Loucy (cell line): ENCODE measurements around the gene SSBP3.

ENCODE experiments used
- H2AFZ ChIP-seq: fragments of 200-600 bp; sonication (generic); 2 replicates; pipeline ENCODE4 v1.6.0; 2016; ENCODE audit warnings: antibody characterized with exemption, mild to moderate bottlenecking, low read length, moderate library complexity
- H3F3A ChIP-seq: fragments of 200-600 bp; 2 replicates; pipeline ENCODE4 v1.6.0; 2016; ENCODE audit warnings: antibody characterized with exemption, low read depth, mild to moderate bottlenecking
- H3K27me3 ChIP-seq: fragments of 200-600 bp; sonication (generic); 2 replicates; pipeline ENCODE4 v1.6.1; 2014; ENCODE audit warnings: low read length, mild to moderate bottlenecking; ENCODE audit not compliant: insufficient read depth, poor library complexity, severe bottlenecking
- H3K36me3 ChIP-seq: fragments of 200-600 bp; sonication (generic); 2 replicates; pipeline ENCODE4 v1.6.1; 2016; ENCODE audit warnings: low read length; ENCODE audit not compliant: insufficient read depth
- H3K4me1 ChIP-seq: fragments of 200-600 bp; sonication (generic); 2 replicates; pipeline ENCODE4 v1.5.1; 2014; ENCODE audit warnings: low read length, mild to moderate bottlenecking; ENCODE audit not compliant: insufficient read depth, poor library complexity, severe bottlenecking
- H3K4me2 ChIP-seq: fragments of 200-600 bp; sonication (generic); 2 replicates; pipeline ENCODE4 v1.6.0; 2014; ENCODE audit warnings: antibody characterized with exemption, low read length, low read depth, mild to moderate bottlenecking; ENCODE audit not compliant: poor library complexity, severe bottlenecking
- H3K4me3 ChIP-seq: fragments of 200-600 bp; sonication (generic); 2 replicates; pipeline ENCODE4 v1.5.1; 2014; ENCODE audit warnings: low read length, mild to moderate bottlenecking, mixed read lengths; ENCODE audit not compliant: poor library complexity, severe bottlenecking
- H3K79me2 ChIP-seq: fragments of 200-600 bp; sonication (generic); 2 replicates; pipeline ENCODE4 v1.6.1; 2014; ENCODE audit warnings: low read length; ENCODE audit not compliant: insufficient read depth
- H3K9ac ChIP-seq: fragments of 200-600 bp; sonication (generic); 2 replicates; pipeline ENCODE4 v1.6.0; 2014; ENCODE audit warnings: mild to moderate bottlenecking, low read depth, low read length, moderate library complexity; ENCODE audit not compliant: poor library complexity, severe bottlenecking
- H3K9me2 ChIP-seq: fragments of 200-600 bp; sonication (generic); replicated peaks from 2 replicates; pipeline ENCODE4 v1.6.1; 2016; ENCODE audit warnings: low read depth, low read length, mixed read lengths
- H3K9me3 ChIP-seq: fragments of 200-600 bp; sonication (generic); 2 replicates; pipeline ENCODE4 v1.6.1; 2014; ENCODE audit warnings: mild to moderate bottlenecking, antibody characterized with exemption, low read length, low read depth; ENCODE audit not compliant: insufficient read depth
- H4K20me1 ChIP-seq: fragments of 200-600 bp; sonication (generic); 2 replicates; pipeline ENCODE4 v1.6.0; 2014; ENCODE audit warnings: antibody characterized with exemption, low read length, mild to moderate bottlenecking; ENCODE audit not compliant: insufficient read depth, poor library complexity, severe bottlenecking
- EZH2phosphoT487 ChIP-seq: fragments of 200-600 bp; IDR thresholded peaks from 2 replicates; pipeline ENCODE4 v1.6.1; 2018; ENCODE audit warnings: antibody characterized with exemption, mild to moderate bottlenecking, moderate library complexity, borderline replicate concordance
- TF ChIP-seq, protein P1 (sequence below): fragments of 200-600 bp; sonication (generic); conservative IDR thresholded peaks from 2 replicates; pipeline ENCODE4 v1.5.1; 2014; ENCODE audit warnings: mild to moderate bottlenecking, antibody characterized with exemption, low read length

Gene SSBP3

DNA sequence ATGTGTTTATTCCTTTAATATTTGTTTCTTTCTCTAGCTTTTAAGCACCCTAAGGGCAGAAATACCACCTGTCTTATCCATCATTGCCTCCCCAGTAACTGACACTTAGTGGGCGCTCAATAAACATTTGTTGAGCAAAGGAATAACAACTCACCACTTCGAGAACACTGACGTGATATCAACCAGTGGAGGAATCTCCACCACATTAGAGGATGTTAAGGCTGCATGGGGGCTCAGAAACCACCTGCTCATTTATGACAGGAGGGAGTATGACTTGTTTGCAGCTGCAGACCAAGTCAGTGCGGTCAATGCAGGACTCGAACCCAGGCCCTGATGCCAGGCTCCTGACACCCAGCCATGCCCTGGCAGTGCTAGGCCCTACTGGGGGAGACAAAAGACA, 103.6 kb downstream of the SSBP3 start:
- TF ChIP-seq, protein P1, sequence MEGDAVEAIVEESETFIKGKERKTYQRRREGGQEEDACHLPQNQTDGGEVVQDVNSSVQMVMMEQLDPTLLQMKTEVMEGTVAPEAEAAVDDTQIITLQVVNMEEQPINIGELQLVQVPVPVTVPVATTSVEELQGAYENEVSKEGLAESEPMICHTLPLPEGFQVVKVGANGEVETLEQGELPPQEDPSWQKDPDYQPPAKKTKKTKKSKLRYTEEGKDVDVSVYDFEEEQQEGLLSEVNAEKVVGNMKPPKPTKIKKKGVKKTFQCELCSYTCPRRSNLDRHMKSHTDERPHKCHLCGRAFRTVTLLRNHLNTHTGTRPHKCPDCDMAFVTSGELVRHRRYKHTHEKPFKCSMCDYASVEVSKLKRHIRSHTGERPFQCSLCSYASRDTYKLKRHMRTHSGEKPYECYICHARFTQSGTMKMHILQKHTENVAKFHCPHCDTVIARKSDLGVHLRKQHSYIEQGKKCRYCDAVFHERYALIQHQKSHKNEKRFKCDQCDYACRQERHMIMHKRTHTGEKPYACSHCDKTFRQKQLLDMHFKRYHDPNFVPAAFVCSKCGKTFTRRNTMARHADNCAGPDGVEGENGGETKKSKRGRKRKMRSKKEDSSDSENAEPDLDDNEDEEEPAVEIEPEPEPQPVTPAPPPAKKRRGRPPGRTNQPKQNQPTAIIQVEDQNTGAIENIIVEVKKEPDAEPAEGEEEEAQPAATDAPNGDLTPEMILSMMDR = no peak
- TF ChIP-seq EZH2phosphoT487 = no peak

DNA sequence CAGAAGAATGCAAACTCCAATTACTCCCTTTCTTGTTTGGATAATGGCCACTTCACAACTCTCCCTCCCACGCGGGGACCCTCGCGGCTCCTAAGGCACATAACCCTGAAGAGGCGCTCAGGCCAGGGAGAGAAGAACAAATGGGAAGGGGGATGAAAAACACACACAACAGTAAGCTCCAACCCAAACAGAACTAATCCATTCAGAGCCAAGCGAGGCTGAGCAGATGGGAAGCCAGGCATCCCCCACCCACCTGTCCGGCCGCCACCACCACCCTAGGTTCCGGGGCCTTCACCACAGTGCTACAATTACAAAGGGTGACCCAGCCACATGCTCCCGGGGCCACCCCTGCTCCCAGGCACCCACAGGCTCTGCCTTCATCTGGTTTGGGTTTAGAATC, 104.7 kb downstream of the SSBP3 start:
- Histone ChIP-seq H3K9ac (no peak overlapping the region), H3K27me3 (no peaks in the 10 kb centered on the region), H3K9me2 (no peaks in the 10 kb centered on the region), H4K20me1 (peaks cover 31% of the 10 kb centered on the region), H2AFZ (no peak overlapping the region), H3K36me3 (peaks cover 3% of the 10 kb centered on the region; the same call in 1 of the 2 replicates), H3K9me3 (no peaks in the 10 kb centered on the region), H3K4me1 (peaks cover 17% of the 10 kb centered on the region), H3K4me3 (no peak overlapping the region), H3K4me2 (no peak overlapping the region), H3F3A (no peaks in the 10 kb centered on the region), H3K79me2 (peaks cover 99% of the 10 kb centered on the region)
- TF ChIP-seq EZH2phosphoT487 = no peak
- TF ChIP-seq, protein P1 = no peak

More for the DNA sequence above, 103.6 kb downstream of the SSBP3 start:
- Histone ChIP-seq H4K20me1 (peaks cover 31% of the 10 kb centered on the region), H3K4me1 (peaks cover 16% of the 10 kb centered on the region), H3K4me2 (no peak overlapping the region), H2AFZ (no peak overlapping the region), H3K9me3 (no peaks in the 10 kb centered on the region), H3K36me3 (peaks cover 3% of the 10 kb centered on the region; the same call in 1 of the 2 replicates), H3K27me3 (no peaks in the 10 kb centered on the region), H3F3A (no peaks in the 10 kb centered on the region), H3K79me2 (peaks cover 99% of the 10 kb centered on the region), H3K9ac (no peak overlapping the region), H3K4me3 (no peak overlapping the region), H3K9me2 (no peaks in the 10 kb centered on the region)

GRCh38 chr1:54300401-54300800, 105.8 kb downstream of the SSBP3 start:
- Histone ChIP-seq H3K4me1 (peaks cover 17% of the 10 kb centered on the region), H3K36me3 (peaks cover 3% of the 10 kb centered on the region; the same call in 1 of the 2 replicates), H3F3A (no peaks in the 10 kb centered on the region), H4K20me1 (peaks cover 37% of the 10 kb centered on the region), H3K9me2 (no peaks in the 10 kb centered on the region), H2AFZ (no peak overlapping the region), H3K9me3 (no peaks in the 10 kb centered on the region), H3K79me2 (peaks cover 99% of the 10 kb centered on the region; the same call in 1 of the 2 replicates), H3K4me2 (no peak overlapping the region), H3K4me3 (no peak overlapping the region), H3K27me3 (no peaks in the 10 kb centered on the region), H3K9ac (no peak overlapping the region)
- TF ChIP-seq, protein P1 = no peak
- TF ChIP-seq EZH2phosphoT487 = no peak
